Trophoblast cell (in vitro differentiated cells and primary cell): ENCODE data around the gene BHMT.

Source experiments
- DNase-seq, 2 donors: peaks; one replicate each; pipeline ENCODE4 v3.0.0-alpha.2; 2016
- H2AFZ ChIP-seq: 2 replicates; pipeline ENCODE4 v1.6.1; 2013; ENCODE audit warnings: low read length, moderate library complexity, mild to moderate bottlenecking; ENCODE audit not compliant: insufficient read depth, poor library complexity
- H2AK5ac ChIP-seq: 2 replicates; pipeline ENCODE4 v1.6.1; 2013; ENCODE audit warnings: mild to moderate bottlenecking, low read length
- H2BK120ac ChIP-seq: 2 replicates; pipeline ENCODE4 v1.6.1; 2013; ENCODE audit warnings: low read length, mild to moderate bottlenecking, moderate library complexity; ENCODE audit not compliant: insufficient read depth, poor library complexity
- H2BK12ac ChIP-seq: 2 replicates; pipeline ENCODE4 v1.6.1; 2013; ENCODE audit warnings: mild to moderate bottlenecking, low read length, moderate library complexity
- H2BK5ac ChIP-seq: 2 replicates; pipeline ENCODE4 v1.6.1; 2013; ENCODE audit warnings: low read length, low read depth, moderate library complexity, mild to moderate bottlenecking; ENCODE audit not compliant: poor library complexity
- H3K14ac ChIP-seq: 2 replicates; pipeline ENCODE4 v1.6.1; 2013; ENCODE audit warnings: mild to moderate bottlenecking, low read length
- H3K18ac ChIP-seq: 2 replicates; pipeline ENCODE4 v1.6.1; 2013; ENCODE audit warnings: mild to moderate bottlenecking, low read length
- H3K23ac ChIP-seq: 2 replicates; pipeline ENCODE4 v1.6.1; 2013; ENCODE audit warnings: low read length
- H3K27ac ChIP-seq: 2 replicates; pipeline ENCODE4 v1.5.1; 2013; ENCODE audit warnings: low read depth, mild to moderate bottlenecking, inconsistent platforms, low read length, moderate library complexity
- H3K27me3 ChIP-seq: 2 replicates; pipeline ENCODE4 v1.6.1; 2013; ENCODE audit warnings: inconsistent platforms, mild to moderate bottlenecking, low read length, moderate library complexity; ENCODE audit not compliant: insufficient read depth
- H3K36me3 ChIP-seq, 2 experiments: 1 replicate in 1 of 2; 2 replicates in 1 of 2; pipeline ENCODE4 v1.6.1; 2013; ENCODE audit warnings: low read length in 2 of 2, mild to moderate bottlenecking in 2 of 2, moderate library complexity in 1 of 2; ENCODE audit not compliant: insufficient read depth in 2 of 2, control insufficient read depth in 1 of 2
- H3K4ac ChIP-seq: 2 replicates; pipeline ENCODE4 v1.6.1; 2013; ENCODE audit warnings: low read depth, mild to moderate bottlenecking, low read length, moderate library complexity
- H3K4me1 ChIP-seq, 2 experiments: 1 replicate in 1 of 2; 2 replicates in 1 of 2; pipeline ENCODE4 v1.6.1; 2013; ENCODE audit warnings: low read length in 2 of 2, mild to moderate bottlenecking in 2 of 2, moderate library complexity in 1 of 2; ENCODE audit not compliant: insufficient read depth in 2 of 2, control insufficient read depth in 1 of 2
- H3K4me2 ChIP-seq: 2 replicates; pipeline ENCODE4 v1.6.1; 2013; ENCODE audit warnings: inconsistent platforms, mild to moderate bottlenecking, low read length, moderate library complexity
- H3K4me3 ChIP-seq: 2 replicates; pipeline ENCODE4 v1.5.1; 2013; ENCODE audit warnings: mild to moderate bottlenecking, low read depth, low read length, inconsistent platforms
- H3K79me1 ChIP-seq: one replicate; pipeline ENCODE4 v1.6.1; 2013; ENCODE audit warnings: low read length
- H3K79me2 ChIP-seq: 2 replicates; pipeline ENCODE4 v1.6.1; 2013; ENCODE audit warnings: low read length, mild to moderate bottlenecking; ENCODE audit not compliant: control insufficient read depth, insufficient read depth, poor library complexity
- H3K9ac ChIP-seq: 2 replicates; pipeline ENCODE4 v1.6.1; 2013; ENCODE audit warnings: mild to moderate bottlenecking, low read length
- H3K9me3 ChIP-seq: 2 replicates; pipeline ENCODE4 v1.6.1; 2013; ENCODE audit warnings: low read depth, mild to moderate bottlenecking, control low read depth, inconsistent platforms, low read length; ENCODE audit not compliant: insufficient read depth
- H4K12ac ChIP-seq: 2 replicates; pipeline ENCODE4 v1.6.1; 2013; ENCODE audit warnings: low read depth, mild to moderate bottlenecking, low read length, moderate library complexity
- H4K8ac ChIP-seq: 2 replicates; pipeline ENCODE4 v1.6.1; 2013; ENCODE audit warnings: low read depth, mild to moderate bottlenecking, low read length, moderate library complexity
- H4K91ac ChIP-seq: one replicate; pipeline ENCODE4 v1.6.1; 2013; ENCODE audit warnings: low read depth, mild to moderate bottlenecking, low read length, moderate library complexity
- WGBS: extraction: QIAGEN DNeasy Blood & Tissue Kit; methylation state at CpG from one replicate; pipeline ENCODE4 v1.1.7; 2013; ENCODE audit warnings: missing lambda C conversion rate; ENCODE audit not compliant: insufficient read length, insufficient coverage; ENCODE audit errors: extremely low coverage; 5-methylcytosine and 5-hydroxymethylcytosine counted together

BHMT gene

GRCh38 chr5:79074641-79075040, 37.0 kb upstream of the BHMT start:
- no peak overlapping the region for H3K4ac ChIP-seq
- H3K4me3 ChIP-seq: no peak overlapping the region
- WGBS: no CpG with 5 or more reads among the region's 6 CpGs
- DNase-seq: peak; percentile 4 to 58
- H2BK5ac ChIP-seq: no peak overlapping the region
- no peaks in the 10 kb centered on the region for H3K79me1 ChIP-seq
- no peak overlapping the region for H3K14ac ChIP-seq
- no peaks in the 10 kb centered on the region for H3K4me1 ChIP-seq
- H3K79me2 ChIP-seq: no peaks in the 10 kb centered on the region
- no peak overlapping the region for H4K12ac ChIP-seq
- H2BK120ac ChIP-seq: no peak overlapping the region
- no peak overlapping the region for H3K23ac ChIP-seq
- H2AFZ ChIP-seq: no peak overlapping the region
- no peaks in the 10 kb centered on the region for H3K27me3 ChIP-seq
- H2BK12ac ChIP-seq: no peak overlapping the region
- H3K9me3 ChIP-seq: peaks cover 4% of the 10 kb centered on the region
- H2AK5ac ChIP-seq: no peak overlapping the region
- H3K18ac ChIP-seq: no peak overlapping the region
- H4K8ac ChIP-seq: no peak overlapping the region
- H3K36me3 ChIP-seq: no peaks in the 10 kb centered on the region
- no peak overlapping the region for H3K4me2 ChIP-seq
- H4K91ac ChIP-seq: no peak overlapping the region
- H3K9ac ChIP-seq: no peak overlapping the region
- no peak overlapping the region for H3K27ac ChIP-seq

- H3K4me3 ChIP-seq: no peak overlapping the region
- H3K27ac ChIP-seq: no peak overlapping the region
- no peak overlapping the region for H2BK120ac ChIP-seq
- H3K36me3 ChIP-seq: no peaks in the 10 kb centered on the region
- no peak overlapping the region for H3K4me2 ChIP-seq
- no peak overlapping the region for H3K9ac ChIP-seq
- no peaks in the 10 kb centered on the region for H3K27me3 ChIP-seq
- H3K23ac ChIP-seq: no peak overlapping the region
- DNase-seq: no peak
- H3K79me2 ChIP-seq: no peaks in the 10 kb centered on the region
- H2AK5ac ChIP-seq: no peak overlapping the region
- H3K14ac ChIP-seq: no peak overlapping the region
- H3K4ac ChIP-seq: no peak overlapping the region
- H2AFZ ChIP-seq: no peak overlapping the region
- H2BK12ac ChIP-seq: no peak overlapping the region
- H4K12ac ChIP-seq: no peak overlapping the region
- no peaks in the 10 kb centered on the region for H3K4me1 ChIP-seq
- H3K9me3 ChIP-seq: peaks cover 4% of the 10 kb centered on the region
- no CpG with 5 or more reads among the region's 11 CpGs for WGBS
- no peaks in the 10 kb centered on the region for H3K79me1 ChIP-seq
- no peak overlapping the region for H3K18ac ChIP-seq
- no peak overlapping the region for H2BK5ac ChIP-seq
- H4K8ac ChIP-seq: no peak overlapping the region
- no peak overlapping the region for H4K91ac ChIP-seq
These were observed 35.8 kb upstream of the BHMT start for GRCh38 chr5:79075646-79076426.

- Histone ChIP-seq H2BK120ac (no peak overlapping the region), H4K12ac (no peak overlapping the region), H3K27ac (no peak overlapping the region), H3K79me2 (no peaks in the 10 kb centered on the region), H3K18ac (no peak overlapping the region), H4K91ac (no peak overlapping the region), H4K8ac (no peak overlapping the region), H3K23ac (no peak overlapping the region), H2AK5ac (no peak overlapping the region), H2AFZ (no peak overlapping the region), H3K9ac (no peak overlapping the region), H2BK5ac (no peak overlapping the region), H3K4me2 (no peak overlapping the region), H3K4ac (no peak overlapping the region), H3K27me3 (no peaks in the 10 kb centered on the region), H3K14ac (no peak overlapping the region), H3K79me1 (no peaks in the 10 kb centered on the region), H3K4me3 (no peak overlapping the region), H2BK12ac (no peak overlapping the region), H3K36me3 (no peaks in the 10 kb centered on the region), H3K9me3 (peaks cover 4% of the 10 kb centered on the region), H3K4me1 (no peaks in the 10 kb centered on the region)
- WGBS: no CpG with 5 or more reads among the region's 4 CpGs
- DNase-seq: no peak
These were observed 34.8 kb upstream of the BHMT start for GRCh38 chr5:79076819-79077218.

GRCh38 chr5:79077680-79078365, 33.8 kb upstream of the BHMT start:
- Histone ChIP-seq H3K36me3 (no peaks in the 10 kb centered on the region), H3K9me3 (peaks cover 4% of the 10 kb centered on the region), H3K79me2 (no peaks in the 10 kb centered on the region), H4K12ac (no peak overlapping the region), H3K4ac (no peak overlapping the region), H3K4me3 (peak overlapping the region; percentile 23), H2BK5ac (no peak overlapping the region), H3K4me1 (no peaks in the 10 kb centered on the region), H2AFZ (no peak overlapping the region), H3K79me1 (no peaks in the 10 kb centered on the region), H2BK12ac (no peak overlapping the region), H2BK120ac (no peak overlapping the region), H2AK5ac (no peak overlapping the region), H4K91ac (no peak overlapping the region), H3K27me3 (no peaks in the 10 kb centered on the region), H3K23ac (no peak overlapping the region), H3K27ac (no peak overlapping the region), H3K9ac (peak overlapping the region; percentile 44), H3K4me2 (no peak overlapping the region), H3K14ac (no peak overlapping the region), H4K8ac (no peak overlapping the region), H3K18ac (no peak overlapping the region)
- no peak for DNase-seq
- WGBS: no CpG with 5 or more reads among the region's 3 CpGs
